Stimulated activated CD4-positive, alpha-beta T cell treated with anti-CD3 and anti-CD28 coated beads, TNF-alpha, amount 100 ng/mL, for 1 hour (primary cell): ENCODE results near the gene TNS3.

Experiments used
- DNase-seq, 3 donors: peaks; one replicate each; pipeline ENCODE4 v3.0.0-alpha.2; 2020; ENCODE audit warnings: low read depth in 3 of 3, low spot score in 1 of 3

Gene TNS3

GRCh38 chr7:47247132-47247531, 334.8 kb downstream of the TNS3 start:
- no peak for DNase-seq

GRCh38 chr7:47244692-47245091, 337.2 kb downstream of the TNS3 start:
- DNase-seq = no peak

GRCh38 chr7:47241112-47242065, 340.5 kb downstream of the TNS3 start:
- no peak for DNase-seq

GRCh38 chr7:47239931-47240421, 341.9 kb downstream of the TNS3 start:
- DNase-seq = no peak

GRCh38 chr7:47239034-47239433, 342.9 kb downstream of the TNS3 start:
- DNase-seq = no peak

- no peak for DNase-seq
Observed at GRCh38 chr7:47236480-47237129, 345.3 kb downstream of the TNS3 start.

- DNase-seq = no peak
Observed at GRCh38 chr7:47233996-47234395, 347.9 kb downstream of the TNS3 start.

GRCh38 chr7:47232751-47233412, 349.0 kb downstream of the TNS3 start:
- DNase-seq = no peak

GRCh38 chr7:47231627-47232026, 350.3 kb downstream of the TNS3 start:
- DNase-seq = no peak

- no peak for DNase-seq
Observed at GRCh38 chr7:47231032-47231431, 350.9 kb downstream of the TNS3 start.

- DNase-seq = no peak
Observed at GRCh38 chr7:47228386-47229014, 353.4 kb downstream of the TNS3 start.

- no peak for DNase-seq
Observed at GRCh38 chr7:47227762-47228177, 354.1 kb downstream of the TNS3 start.

- no peak for DNase-seq
Observed at GRCh38 chr7:47226696-47227095, 355.2 kb downstream of the TNS3 start.

GRCh38 chr7:47225387-47226131, 356.4 kb downstream of the TNS3 start:
- no peak for DNase-seq
